HepG2 (cell line): ENCODE results near the gene RABGGTA. TPM values are rescaled to one million over a fixed set of nuclear protein-coding genes. Genes with fewer than 3 reads are reported as not detected.

Experiments used
- BHLHE40 ChIP-seq: IDR thresholded peaks from 2 replicates; pipeline ENCODE4 v1.6.1; 2011; ENCODE audit warnings: low read length, improper control_type of control experiment
- CEBPB ChIP-seq: IDR thresholded peaks from 2 replicates; pipeline ENCODE4 v1.6.1; 2011; ENCODE audit warnings: low read depth, low read length, improper control_type of control experiment, borderline replicate concordance
- ELF3 ChIP-seq: IDR thresholded peaks from 2 replicates; pipeline ENCODE4 v1.6.1; 2016; ENCODE audit warnings: missing genetic modification reagents, missing compliant biosample characterization
- GATAD2A ChIP-seq: IDR thresholded peaks from 2 replicates; pipeline ENCODE4 v1.6.1; 2016
- MAFF ChIP-seq: IDR thresholded peaks from 2 replicates; pipeline ENCODE4 v1.6.1; 2011; ENCODE audit warnings: low read depth, low read length, improper control_type of control experiment
- MTF2 ChIP-seq: sonication (generic); formaldehyde crosslinking; IDR thresholded peaks from 2 replicates; pipeline ENCODE4 v1.5.0; 2020; ENCODE audit warnings: missing genetic modification reagents, borderline replicate concordance
- NFE2 ChIP-seq: sonication (generic); formaldehyde crosslinking; IDR thresholded peaks from 2 replicates; pipeline ENCODE4 v1.4.0; 2020; ENCODE audit warnings: missing genetic modification reagents
- TBX3 ChIP-seq: fragments of 450-650 bp; IDR thresholded peaks from 2 replicates; pipeline ENCODE4 v1.6.1; 2017; ENCODE audit warnings: antibody characterized with exemption, mild to moderate bottlenecking, inconsistent platforms, borderline replicate concordance
- TCF7 ChIP-seq: sonication (generic); IDR thresholded peaks from 2 replicates; pipeline ENCODE4 v1.6.1; 2016; ENCODE audit warnings: antibody characterized with exemption, low read depth
- ZMYM3 ChIP-seq: sonication (generic); formaldehyde crosslinking; IDR thresholded peaks from 2 replicates; pipeline ENCODE4 v1.5.1; 2020; ENCODE audit warnings: mild to moderate bottlenecking, missing genetic modification reagents
- ZNF569 ChIP-seq: sonication (generic); formaldehyde crosslinking; IDR thresholded peaks from 2 replicates; pipeline ENCODE4 v1.5.0; 2020; ENCODE audit warnings: mild to moderate bottlenecking, missing genetic modification reagents, moderate library complexity, borderline replicate concordance
- ZSCAN21 ChIP-seq: sonication (generic); formaldehyde crosslinking; IDR thresholded peaks from 2 replicates; pipeline ENCODE4 v1.8.0; 2022; ENCODE audit warnings: mild to moderate bottlenecking, missing genetic modification reagents, moderate library complexity, borderline replicate concordance
- polyA plus RNA-seq, 8 experiments: library from polyadenylated mRNA; depleted of rRNA in 3 of 8; stranded (reverse) in 7 of 8; unstranded in 1 of 8; fragments of >200 nt; fragmentation: Illumina TruSeq in 4 of 8; extraction: Trizol in 4 of 8; gene quantifications; 2 replicates each; pipeline versions ENCODE4 v1.2.1 to v1.2.3, GENCODE V29; 2011 to 2016; ENCODE audit warnings: low read depth in 4 of 8, missing spikeins in 1 of 8, mixed read lengths in 1 of 8; ENCODE audit not compliant: insufficient read depth in 1 of 8
- total RNA-seq, 5 experiments: library from RNA; depleted of rRNA; stranded (reverse); fragments of >200 nt; fragmentation: Illumina TruSeq; extraction: Trizol; gene quantifications; 2 replicates each; pipeline ENCODE4 v1.2.3, GENCODE V29; 2016; ENCODE audit warnings: low read depth in 1 of 5
- TF ChIP-seq, protein P1 (sequence below): sonication (generic); formaldehyde crosslinking; conservative IDR thresholded peaks from 2 replicates; pipeline ENCODE4 v1.4.0; 2020; ENCODE audit warnings: missing genetic modification reagents
- TF ChIP-seq, protein P2 (sequence below): sonication (generic); formaldehyde crosslinking; IDR thresholded peaks from 2 replicates; pipeline ENCODE4 v1.4.0; 2020; ENCODE audit warnings: missing genetic modification reagents
- TF ChIP-seq, protein P3 (sequence below): sonication (generic); formaldehyde crosslinking; IDR thresholded peaks from 2 replicates; pipeline ENCODE4 v1.8.1; 2022; ENCODE audit warnings: low read depth, mild to moderate bottlenecking, missing genetic modification reagents
- TF ChIP-seq, protein P4 (sequence below): IDR thresholded peaks from 2 replicates; pipeline ENCODE4 v1.6.1; 2012; ENCODE audit warnings: low read length, improper control_type of control experiment
- TF ChIP-seq, protein P5 (sequence below): sonication (generic); formaldehyde crosslinking; IDR thresholded peaks from 2 replicates; pipeline ENCODE4 v1.8.1; 2023; ENCODE audit warnings: mild to moderate bottlenecking, missing genetic modification reagents
- TF ChIP-seq, protein P6 (sequence below): sonication (generic); formaldehyde crosslinking; IDR thresholded peaks from 2 replicates; pipeline ENCODE4 v1.8.1; 2023; ENCODE audit warnings: mild to moderate bottlenecking, moderate library complexity, missing genetic modification reagents

RABGGTA gene
- total and polyA plus RNA-seq, 2 of the 13 experiments (the other 11 are each of a cell fraction or from before 2014, with no cell fraction given): 57.9 to 90.8 TPM

DNA sequence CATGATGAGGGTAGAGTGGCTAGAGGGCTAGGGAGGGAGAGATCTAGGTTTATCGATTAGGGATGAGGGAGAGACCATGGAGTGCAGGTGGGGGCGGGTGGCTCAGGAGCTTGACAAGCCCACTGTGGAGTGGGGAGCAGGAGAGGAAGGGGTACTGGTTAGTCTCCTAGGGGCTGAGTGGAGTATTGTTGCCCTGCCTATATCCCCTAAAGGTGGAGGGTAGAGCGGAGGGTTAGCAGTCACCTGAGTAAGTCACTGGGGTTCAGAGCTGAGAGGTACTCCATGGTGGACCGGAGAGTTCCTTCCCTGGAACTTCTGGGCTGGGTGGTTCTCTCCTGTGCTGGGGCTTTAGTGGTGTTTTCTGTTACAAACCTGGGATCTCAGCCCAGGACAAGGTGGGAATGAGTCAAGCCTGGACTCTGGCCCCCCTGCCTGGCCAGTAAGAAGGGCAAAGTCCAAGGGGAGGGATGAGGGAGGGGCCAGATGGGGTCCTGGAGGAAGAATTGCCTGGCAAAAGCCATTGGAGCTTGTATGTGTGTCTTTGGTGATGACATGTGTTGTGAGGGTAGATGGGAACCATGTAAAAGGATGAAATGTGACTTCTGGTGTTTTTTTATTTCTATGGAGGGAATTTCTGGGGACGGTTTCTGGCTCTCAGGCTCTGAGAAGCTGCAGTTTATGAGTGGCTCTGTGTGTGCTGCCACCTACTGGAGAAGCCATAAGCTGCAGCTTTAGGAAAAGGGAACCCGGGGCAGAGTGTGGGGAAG lies 36.4 kb upstream of the RABGGTA start, which contains the start of gene CIDEB (continued):
- TF ChIP-seq MTF2 (CRISPR knock-in tag) (no peak), ELF3 (CRISPR knock-in tag) (peak; percentile 97), ZNF569 (CRISPR knock-in tag) (peak; percentile 82; the same call in 1 of the 2 replicates), TCF7 (0 out of 2 replicates have a peak, but pooled peaks have one; percentile 15), ZMYM3 (CRISPR knock-in tag) (no peak; the same call in none of the 2 replicates), NFE2 (no peak), GATAD2A (CRISPR knock-in tag) (peak; percentile 97), BHLHE40 (peak; percentile 56; the same call in 1 of the 2 replicates), ZSCAN21 (CRISPR knock-in tag) (0 out of 2 replicates have a peak, but pooled peaks have one; percentile 75), MAFF (no peak), TBX3 (peak; percentile 80; the same call in 1 of the 2 replicates), CEBPB (peak; percentile 33; the same call in 1 of the 2 replicates)
- TF ChIP-seq, protein P1, sequence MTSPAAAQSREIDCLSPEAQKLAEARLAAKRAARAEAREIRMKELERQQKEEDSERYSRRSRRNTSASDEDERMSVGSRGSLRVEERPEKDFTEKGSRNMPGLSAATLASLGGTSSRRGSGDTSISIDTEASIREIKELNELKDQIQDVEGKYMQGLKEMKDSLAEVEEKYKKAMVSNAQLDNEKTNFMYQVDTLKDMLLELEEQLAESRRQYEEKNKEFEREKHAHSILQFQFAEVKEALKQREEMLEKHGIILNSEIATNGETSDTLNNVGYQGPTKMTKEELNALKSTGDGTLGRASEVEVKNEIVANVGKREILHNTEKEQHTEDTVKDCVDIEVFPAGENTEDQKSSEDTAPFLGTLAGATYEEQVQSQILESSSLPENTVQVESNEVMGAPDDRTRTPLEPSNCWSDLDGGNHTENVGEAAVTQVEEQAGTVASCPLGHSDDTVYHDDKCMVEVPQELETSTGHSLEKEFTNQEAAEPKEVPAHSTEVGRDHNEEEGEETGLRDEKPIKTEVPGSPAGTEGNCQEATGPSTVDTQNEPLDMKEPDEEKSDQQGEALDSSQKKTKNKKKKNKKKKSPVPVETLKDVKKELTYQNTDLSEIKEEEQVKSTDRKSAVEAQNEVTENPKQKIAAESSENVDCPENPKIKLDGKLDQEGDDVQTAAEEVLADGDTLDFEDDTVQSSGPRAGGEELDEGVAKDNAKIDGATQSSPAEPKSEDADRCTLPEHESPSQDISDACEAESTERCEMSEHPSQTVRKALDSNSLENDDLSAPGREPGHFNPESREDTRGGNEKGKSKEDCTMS: peak; percentile 31; the same call in 1 of the 2 replicates
- TF ChIP-seq, protein P2, sequence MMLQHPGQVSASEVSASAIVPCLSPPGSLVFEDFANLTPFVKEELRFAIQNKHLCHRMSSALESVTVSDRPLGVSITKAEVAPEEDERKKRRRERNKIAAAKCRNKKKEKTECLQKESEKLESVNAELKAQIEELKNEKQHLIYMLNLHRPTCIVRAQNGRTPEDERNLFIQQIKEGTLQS: peak; percentile 95
- TF ChIP-seq, protein P3, sequence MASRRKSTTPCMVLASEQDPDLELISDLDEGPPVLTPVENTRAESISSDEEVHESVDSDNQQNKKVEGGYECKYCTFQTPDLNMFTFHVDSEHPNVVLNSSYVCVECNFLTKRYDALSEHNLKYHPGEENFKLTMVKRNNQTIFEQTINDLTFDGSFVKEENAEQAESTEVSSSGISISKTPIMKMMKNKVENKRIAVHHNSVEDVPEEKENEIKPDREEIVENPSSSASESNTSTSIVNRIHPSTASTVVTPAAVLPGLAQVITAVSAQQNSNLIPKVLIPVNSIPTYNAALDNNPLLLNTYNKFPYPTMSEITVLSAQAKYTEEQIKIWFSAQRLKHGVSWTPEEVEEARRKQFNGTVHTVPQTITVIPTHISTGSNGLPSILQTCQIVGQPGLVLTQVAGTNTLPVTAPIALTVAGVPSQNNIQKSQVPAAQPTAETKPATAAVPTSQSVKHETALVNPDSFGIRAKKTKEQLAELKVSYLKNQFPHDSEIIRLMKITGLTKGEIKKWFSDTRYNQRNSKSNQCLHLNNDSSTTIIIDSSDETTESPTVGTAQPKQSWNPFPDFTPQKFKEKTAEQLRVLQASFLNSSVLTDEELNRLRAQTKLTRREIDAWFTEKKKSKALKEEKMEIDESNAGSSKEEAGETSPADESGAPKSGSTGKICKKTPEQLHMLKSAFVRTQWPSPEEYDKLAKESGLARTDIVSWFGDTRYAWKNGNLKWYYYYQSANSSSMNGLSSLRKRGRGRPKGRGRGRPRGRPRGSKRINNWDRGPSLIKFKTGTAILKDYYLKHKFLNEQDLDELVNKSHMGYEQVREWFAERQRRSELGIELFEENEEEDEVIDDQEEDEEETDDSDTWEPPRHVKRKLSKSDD: peak; percentile 78
- TF ChIP-seq, protein P4, sequence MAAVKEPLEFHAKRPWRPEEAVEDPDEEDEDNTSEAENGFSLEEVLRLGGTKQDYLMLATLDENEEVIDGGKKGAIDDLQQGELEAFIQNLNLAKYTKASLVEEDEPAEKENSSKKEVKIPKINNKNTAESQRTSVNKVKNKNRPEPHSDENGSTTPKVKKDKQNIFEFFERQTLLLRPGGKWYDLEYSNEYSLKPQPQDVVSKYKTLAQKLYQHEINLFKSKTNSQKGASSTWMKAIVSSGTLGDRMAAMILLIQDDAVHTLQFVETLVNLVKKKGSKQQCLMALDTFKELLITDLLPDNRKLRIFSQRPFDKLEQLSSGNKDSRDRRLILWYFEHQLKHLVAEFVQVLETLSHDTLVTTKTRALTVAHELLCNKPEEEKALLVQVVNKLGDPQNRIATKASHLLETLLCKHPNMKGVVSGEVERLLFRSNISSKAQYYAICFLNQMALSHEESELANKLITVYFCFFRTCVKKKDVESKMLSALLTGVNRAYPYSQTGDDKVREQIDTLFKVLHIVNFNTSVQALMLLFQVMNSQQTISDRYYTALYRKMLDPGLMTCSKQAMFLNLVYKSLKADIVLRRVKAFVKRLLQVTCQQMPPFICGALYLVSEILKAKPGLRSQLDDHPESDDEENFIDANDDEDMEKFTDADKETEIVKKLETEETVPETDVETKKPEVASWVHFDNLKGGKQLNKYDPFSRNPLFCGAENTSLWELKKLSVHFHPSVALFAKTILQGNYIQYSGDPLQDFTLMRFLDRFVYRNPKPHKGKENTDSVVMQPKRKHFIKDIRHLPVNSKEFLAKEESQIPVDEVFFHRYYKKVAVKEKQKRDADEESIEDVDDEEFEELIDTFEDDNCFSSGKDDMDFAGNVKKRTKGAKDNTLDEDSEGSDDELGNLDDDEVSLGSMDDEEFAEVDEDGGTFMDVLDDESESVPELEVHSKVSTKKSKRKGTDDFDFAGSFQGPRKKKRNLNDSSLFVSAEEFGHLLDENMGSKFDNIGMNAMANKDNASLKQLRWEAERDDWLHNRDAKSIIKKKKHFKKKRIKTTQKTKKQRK: no peak
- TF ChIP-seq, protein P5, sequence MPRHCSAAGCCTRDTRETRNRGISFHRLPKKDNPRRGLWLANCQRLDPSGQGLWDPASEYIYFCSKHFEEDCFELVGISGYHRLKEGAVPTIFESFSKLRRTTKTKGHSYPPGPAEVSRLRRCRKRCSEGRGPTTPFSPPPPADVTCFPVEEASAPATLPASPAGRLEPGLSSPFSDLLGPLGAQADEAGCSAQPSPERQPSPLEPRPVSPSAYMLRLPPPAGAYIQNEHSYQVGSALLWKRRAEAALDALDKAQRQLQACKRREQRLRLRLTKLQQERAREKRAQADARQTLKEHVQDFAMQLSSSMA (CRISPR knock-in tag): peak; percentile 5; the same call in 1 of the 2 replicates
- TF ChIP-seq, protein P6, sequence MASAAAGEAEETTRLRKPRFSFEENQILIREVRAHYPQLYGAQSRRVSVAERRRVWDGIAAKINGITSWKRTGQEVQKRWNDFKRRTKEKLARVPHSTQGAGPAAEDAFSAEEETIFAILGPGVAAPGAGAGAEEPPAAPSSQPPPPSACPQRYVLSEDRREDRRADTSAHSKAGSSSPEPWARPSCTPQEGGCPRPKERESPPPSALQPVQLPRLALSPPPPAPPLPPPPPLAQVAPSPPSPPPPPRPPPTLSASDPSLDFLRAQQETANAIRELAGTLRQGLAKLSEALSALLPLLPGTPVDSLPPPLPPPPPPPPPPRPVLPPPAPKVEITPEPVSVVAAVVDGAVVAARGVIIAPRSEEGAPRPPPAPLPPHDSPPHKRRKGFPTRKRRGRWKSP (CRISPR knock-in tag): no peak
